Measurements from ENCODE around the gene OR2AJ1.
"Not testable (repeated sequence)": the region's sequence is repeated elsewhere in the genome, so short reads cannot be mapped to it uniquely, and the experiment has no call there.

The OR2AJ1 gene

GRCh38 chr1:247919952-247920351 is 4.7 kb upstream of the OR2AJ1 start, which contains the start of gene OR2T8:
OR2T8 (plus strand) TSS chr1:247920252; CDS start chr1:247921018, 766 bp downstream.
- no peak within 1 kb of the TSS for H3K4me3 ChIP-seq (ENCODE audit: control insufficient read depth, low read depth, low read length)
- no peak for DNase-seq (ENCODE audit: low read depth)
- no peak for TF ChIP-seq CTCF (IDR thresholded peaks at IDR 0.05; ENCODE audit: control insufficient read depth, insufficient read depth, low read depth, low read length, missing control alignments)

GRCh38 chr1:247923941-247924340 is 748 bp upstream of the OR2AJ1 start:
- no peak overlapping the region for H3K4me3 ChIP-seq (ENCODE audit: control insufficient read depth, low read depth, low read length)
- no peak for DNase-seq (ENCODE audit: low read depth)
- no peak for TF ChIP-seq CTCF (IDR thresholded peaks at IDR 0.05; ENCODE audit: control insufficient read depth, insufficient read depth, low read depth, low read length, missing control alignments)

GRCh38 chr1:247933989-247934388 is 9.3 kb downstream of the OR2AJ1 start:
- DNase-seq (ENCODE audit: low read depth), result no peak
- no peak overlapping the region for H3K4me3 ChIP-seq (ENCODE audit: control insufficient read depth, low read depth, low read length)
- TF ChIP-seq CTCF (IDR thresholded peaks at IDR 0.05; ENCODE audit: control insufficient read depth, insufficient read depth, low read depth, low read length, missing control alignments), result no peak

- DNase-seq (ENCODE audit: low read depth), result no peak
- no peak for TF ChIP-seq CTCF (IDR thresholded peaks at IDR 0.05; ENCODE audit: control insufficient read depth, insufficient read depth, low read depth, low read length, missing control alignments)
- H3K4me3 ChIP-seq (ENCODE audit: control insufficient read depth, low read depth, low read length), result no peak overlapping the region
Observed at GRCh38 chr1:247935781-247936180, 11.1 kb downstream of the OR2AJ1 start.

GRCh38 chr1:247936415-247936814 is 11.7 kb downstream of the OR2AJ1 start:
- DNase-seq (ENCODE audit: low read depth), result no peak
- no peak for TF ChIP-seq CTCF (IDR thresholded peaks at IDR 0.05; ENCODE audit: control insufficient read depth, insufficient read depth, low read depth, low read length, missing control alignments)
- no peak overlapping the region for H3K4me3 ChIP-seq (ENCODE audit: control insufficient read depth, low read depth, low read length)

GRCh38 chr1:247936965-247937734 is 12.5 kb downstream of the OR2AJ1 start:
- not testable (repeated sequence) for DNase-seq (ENCODE audit: low read depth); H3K4me3 ChIP-seq (ENCODE audit: control insufficient read depth, low read depth, low read length)
- peak; percentile 23 for TF ChIP-seq CTCF (IDR thresholded peaks at IDR 0.05; ENCODE audit: control insufficient read depth, insufficient read depth, low read depth, low read length, missing control alignments)

All from AG09309 (cell line).